ENCODE measurements around the gene P3R3URF. TPM values are rescaled to one million over a fixed set of nuclear protein-coding genes. Genes with fewer than 3 reads are reported as not detected.

Gene P3R3URF
- total and polyA plus RNA-seq, 4 donors, result not detected

GRCh38 chr1:46218443-46218842 is 42.2 kb upstream of the P3R3URF start:
- H3K9me3 ChIP-seq (ENCODE audit: control insufficient read depth in 4 of 4, low read length in 3 of 4), result no peaks in the 10 kb centered on the region
- DNase-seq (ENCODE audit: low spot score), result no peak
- H3K36me3 ChIP-seq (ENCODE audit: control insufficient read depth in 4 of 4, insufficient read depth in 3 of 4, low read depth in 1 of 4, low read length in 3 of 4), result no peaks in the 10 kb centered on the region
- no peaks in the 10 kb centered on the region for H3K4me1 ChIP-seq (ENCODE audit: control insufficient read depth in 4 of 4, insufficient read depth in 4 of 4, low read length in 3 of 4)
- 93% methylated on average over 8 of the region's 8 CpGs for WGBS
- no peak overlapping the region for H3K27ac ChIP-seq (ENCODE audit: low read depth in 1 of 2, low read length in 2 of 2)
- H3K4me3 ChIP-seq (ENCODE audit: low read depth in 1 of 3, low read length in 3 of 3), result no peak overlapping the region
- TF ChIP-seq ZBTB33 (IDR thresholded peaks at IDR 0.05) (no peak), FOXA1 (IDR thresholded peaks at IDR 0.05) (no peak), SP1 (IDR thresholded peaks at IDR 0.05) (no peak), HNF4A (conservative IDR thresholded peaks at IDR 0.05) (no peak), RXRA (IDR thresholded peaks at IDR 0.05) (no peak), JUND (IDR thresholded peaks at IDR 0.05) (no peak), YY1 (IDR thresholded peaks at IDR 0.05) (no peak)
- no peak overlapping the region for H3K9ac ChIP-seq (ENCODE audit: low read depth in 1 of 2, low read length in 2 of 2)
- H3K27me3 ChIP-seq (ENCODE audit: control insufficient read depth in 4 of 4, insufficient read depth in 4 of 4, low read length in 3 of 4), result no peaks in the 10 kb centered on the region

DNA sequence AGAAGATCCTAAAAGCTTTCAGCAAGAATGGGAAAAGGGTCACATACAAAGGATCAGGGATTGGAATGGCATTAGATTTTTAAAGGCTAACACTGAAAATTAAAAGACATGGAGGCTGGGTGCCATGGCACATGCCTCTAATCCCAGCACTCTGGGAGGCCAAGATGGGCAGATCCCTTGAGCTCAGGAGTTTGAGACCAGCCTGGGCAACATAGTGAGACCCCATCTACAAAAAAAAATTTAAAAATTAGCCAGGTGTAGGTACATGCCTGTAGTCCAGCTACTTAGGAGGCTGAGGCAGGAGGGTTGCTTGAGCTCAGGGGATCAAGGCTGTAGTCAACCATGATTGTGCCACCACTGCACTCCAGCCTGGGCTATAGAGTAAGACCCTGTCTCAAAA is 39.2 kb upstream of the P3R3URF start:
- TF ChIP-seq YY1 (IDR thresholded peaks at IDR 0.05), result no peak
- TF ChIP-seq CTCF (IDR thresholded peaks at IDR 0.05; ENCODE audit: low read depth, low read length, missing input control), result no peak
- TF ChIP-seq GABPA (IDR thresholded peaks at IDR 0.05 in 1 of 2, conservative IDR thresholded peaks at IDR 0.05 in 1 of 2), result no peak
- TF ChIP-seq RAD21 (IDR thresholded peaks at IDR 0.05), result no peak
- no peak for TF ChIP-seq NR2F2 (IDR thresholded peaks at IDR 0.05)
- TF ChIP-seq HNF4G (IDR thresholded peaks at IDR 0.05), result no peak
- no peak for TF ChIP-seq RXRA (IDR thresholded peaks at IDR 0.05)
- TF ChIP-seq ATF3 (IDR thresholded peaks at IDR 0.05), result no peak
- TF ChIP-seq JUND (IDR thresholded peaks at IDR 0.05), result no peak
- TF ChIP-seq FOXA1 (IDR thresholded peaks at IDR 0.05), result no peak
- no peak for TF ChIP-seq ZBTB33 (IDR thresholded peaks at IDR 0.05)
- no peak for TF ChIP-seq HNF4A (conservative IDR thresholded peaks at IDR 0.05)
- TF ChIP-seq TAF1 (conservative IDR thresholded peaks at IDR 0.05), result no peak
- no peak for TF ChIP-seq FOXA2 (IDR thresholded peaks at IDR 0.05)
- no peak for TF ChIP-seq REST (IDR thresholded peaks at IDR 0.05)
- no peak for TF ChIP-seq SP1 (IDR thresholded peaks at IDR 0.05)
- TF ChIP-seq MAX (IDR thresholded peaks at IDR 0.05), result no peak
- H3K4me1 ChIP-seq (ENCODE audit: control insufficient read depth in 4 of 4, insufficient read depth in 4 of 4, low read length in 3 of 4), result no peaks in the 10 kb centered on the region
- no peaks in the 10 kb centered on the region for H3K27me3 ChIP-seq (ENCODE audit: control insufficient read depth in 4 of 4, insufficient read depth in 4 of 4, low read length in 3 of 4)
- H3K4me3 ChIP-seq (ENCODE audit: low read depth in 1 of 3, low read length in 3 of 3), result no peak overlapping the region
- no peaks in the 10 kb centered on the region for H3K36me3 ChIP-seq (ENCODE audit: control insufficient read depth in 4 of 4, insufficient read depth in 3 of 4, low read depth in 1 of 4, low read length in 3 of 4)
- no peak overlapping the region for H3K27ac ChIP-seq (ENCODE audit: low read depth in 1 of 2, low read length in 2 of 2)
- no peaks in the 10 kb centered on the region for H3K9me3 ChIP-seq (ENCODE audit: control insufficient read depth in 4 of 4, low read length in 3 of 4)
- H3K9ac ChIP-seq (ENCODE audit: low read depth in 1 of 2, low read length in 2 of 2), result no peak overlapping the region
- DNase-seq (ENCODE audit: low spot score), result no peak
